Panc1 (cell line): ENCODE results near the gene HLCS. TPM values are rescaled to one million over a fixed set of nuclear protein-coding genes. Genes with fewer than 3 reads are reported as not detected.
"Not testable (repeated sequence)": the region's sequence is repeated elsewhere in the genome, so short reads cannot be mapped to it uniquely, and the experiment has no call there.

ENCODE experiments used
- ATAC-seq: fragments of 200-7000 bp; cut with Tn5 transposase; 2 replicates; pipeline ENCODE4 v1.9.1; 2020; ENCODE audit warnings: mild to moderate bottlenecking, moderate library complexity
- BruUV-seq: library from RNA; stranded (reverse); fragments of 400-500 nt; replicated peaks from 2 replicates; lab custom pipeline; 2021; lab: Mats Ljungman, UMichigan
- CTCF ChIA-PET: fragments of 300-600 bp; sonication (Branson Sonifier 250); formaldehyde crosslinking; loops from one replicate; lab custom pipeline; 2022; ENCODE audit warnings: antibody characterized with exemption; lab: Charles Lee
- POLR2A ChIA-PET: fragments of 300-600 bp; sonication (Branson Sonifier 250); formaldehyde crosslinking; loops from one replicate; lab custom pipeline; 2022; ENCODE audit warnings: antibody characterized with exemption; lab: Charles Lee
- DNase-seq: peaks from one replicate; pipeline ENCODE4 v3.0.0-alpha.2; 2010; ENCODE audit warnings: low read depth, low spot score
- H3K27ac ChIP-seq: 2 replicates; pipeline ENCODE4 v1.5.1; 2011; ENCODE audit warnings: mild to moderate bottlenecking, low read length, inconsistent platforms
- H3K27me3 ChIP-seq: fragments of 200-500 bp; sonication (Bioruptor generic); 2 replicates; pipeline ENCODE4 v1.6.0; 2014; ENCODE audit warnings: low read length, inconsistent platforms; ENCODE audit not compliant: control insufficient read depth, insufficient read depth
- H3K36me3 ChIP-seq: fragments of 200-500 bp; sonication (Bioruptor generic); 2 replicates; pipeline ENCODE4 v1.5.1; 2014; ENCODE audit warnings: inconsistent platforms, mild to moderate bottlenecking, low read length, moderate library complexity; ENCODE audit not compliant: control insufficient read depth, insufficient read depth
- H3K4me1 ChIP-seq: 2 replicates; pipeline ENCODE4 v1.5.1; 2011; ENCODE audit warnings: inconsistent platforms, mild to moderate bottlenecking, low read length, moderate library complexity; ENCODE audit not compliant: control insufficient read depth, insufficient read depth
- H3K4me3 ChIP-seq, 2 experiments: 2 replicates each; pipeline ENCODE4 v1.5.1; 2011 to 2012; ENCODE audit warnings: low read depth in 2 of 2, low read length in 2 of 2, mild to moderate bottlenecking in 2 of 2, inconsistent platforms in 1 of 2, moderate library complexity in 1 of 2
- H3K9me3 ChIP-seq: fragments of 200-500 bp; sonication (Bioruptor generic); 2 replicates; pipeline ENCODE4 v1.5.1; 2014; ENCODE audit warnings: low read depth, mild to moderate bottlenecking, inconsistent platforms, low read length, moderate library complexity; ENCODE audit not compliant: control insufficient read depth, insufficient read depth
- CTCF ChIP-seq: fragments of 450-650 bp; IDR thresholded peaks from 2 replicates; pipeline ENCODE4 v1.5.1; 2017; ENCODE audit warnings: mild to moderate bottlenecking
- POLR2AphosphoS5 ChIP-seq: IDR thresholded peaks from 2 replicates; pipeline ENCODE4 v1.6.1; 2012; ENCODE audit warnings: mild to moderate bottlenecking, low read depth, low read length, moderate library complexity
- REST ChIP-seq, 2 experiments: IDR thresholded peaks; 2 replicates each; pipeline ENCODE4 v1.6.1; 2011 to 2012; ENCODE audit warnings: low read depth in 2 of 2, control low read depth in 1 of 2, low read length in 1 of 2, mild to moderate bottlenecking in 1 of 2, moderate library complexity in 1 of 2; ENCODE audit not compliant: insufficient read depth in 1 of 2
- SIN3A ChIP-seq: IDR thresholded peaks from 2 replicates; pipeline ENCODE4 v1.6.1; 2012; ENCODE audit warnings: low read depth, mild to moderate bottlenecking, low read length, moderate library complexity, borderline replicate concordance; ENCODE audit not compliant: insufficient read depth
- TCF7L2 ChIP-seq: IDR thresholded peaks from 2 replicates; pipeline ENCODE4 v1.6.1; 2011; ENCODE audit warnings: mild to moderate bottlenecking, low read depth, low read length, inconsistent platforms
- in situ Hi-C: cut with HindIII; loops from 2 replicates; pipeline ENCODE4 v1.10.0; 2016; ENCODE audit warnings: low sequenced_read_pairs, low pct_unique_long_range_greater_than_20kb
- intact Hi-C: fragments of 100-400 bp; cut with micrococcal nuclease; formaldehyde crosslinking; loops from one replicate; pipeline ENCODE4 v1.10.0; 2022; ENCODE audit not compliant: unreplicated experiment
- total RNA-seq: library from RNA; stranded (reverse); gene quantifications from one replicate; pipeline ENCODE4 v1.2.1, GENCODE V29; 2021; ENCODE audit not compliant: unreplicated experiment

HLCS gene
- total RNA-seq, 1 experiment from 2014 or later = 15.3 TPM

- no TSS peak for BruUV-seq
- H3K27ac ChIP-seq = no peak overlapping the region
- TF ChIP-seq POLR2AphosphoS5 (no peak), SIN3A (no peak), REST (IDR thresholded peaks at IDR 0.05; ENCODE audit: insufficient read depth in 1 of 2, low read depth in 2 of 2, low read length in 1 of 2) (no peak), CTCF (no peak), TCF7L2 (no peak)
- ChIA-PET CTCF (no interaction called here), POLR2A (interaction anchor here (0.6 kb wide), 2 partner anchors 39 to 212 kb away, joined by 3 to 7 read pairs; no protein-coding TSS in a partner anchor)
- ATAC-seq (no peak), DNase-seq (no peak)
- no peaks in the 10 kb centered on the region for H3K36me3 ChIP-seq
- H3K4me3 ChIP-seq = peak overlapping the region; percentile 46 to 47; a peak in 3 of 4 replicates
- no peaks in the 10 kb centered on the region; the same call in 1 of the 2 replicates for H3K4me1 ChIP-seq
- in situ Hi-C loops (no loop called here), intact Hi-C loops (no loop called here)
- no peaks in the 10 kb centered on the region for H3K9me3 ChIP-seq
- H3K27me3 ChIP-seq = no peaks in the 10 kb centered on the region
Observed at GRCh38 chr21:37005548-37006485, 39.3 kb upstream of the HLCS start.

GRCh38 chr21:37003917-37004316 lies 37.4 kb upstream of the HLCS start:
- BruUV-seq, CTCF ChIA-PET, H3K36me3 ChIP-seq: not testable (repeated sequence)

GRCh38 chr21:37002851-37003250 lies 36.4 kb upstream of the HLCS start:
- DNase-seq, intact Hi-C loops, H3K27me3 ChIP-seq, in situ Hi-C loops, H3K4me3 ChIP-seq, POLR2A ChIA-PET, H3K27ac ChIP-seq, ATAC-seq, H3K4me1 ChIP-seq, H3K9me3 ChIP-seq, H3K36me3 ChIP-seq, BruUV-seq, CTCF ChIA-PET: not testable (repeated sequence)

More at GRCh38 chr21:37003917-37004316, 37.4 kb upstream of the HLCS start:
- H3K27me3 ChIP-seq, ATAC-seq, H3K4me1 ChIP-seq, H3K9me3 ChIP-seq, intact Hi-C loops, POLR2A ChIA-PET, in situ Hi-C loops, H3K27ac ChIP-seq, DNase-seq, H3K4me3 ChIP-seq: not testable (repeated sequence)
